GM19025 (cell line): ENCODE data around the gene BOLA1.
"Not testable (repeated sequence)": the region's sequence is repeated elsewhere in the genome, so short reads cannot be mapped to it uniquely, and the experiment has no call there.

Experiments used
- ATAC-seq: cut with Tn5 transposase; IDR thresholded peaks from one replicate; pipeline ENCODE4 v1.9.1; 2021; ENCODE audit warnings: mild to moderate bottlenecking, low read depth, moderate library complexity; ENCODE audit not compliant: unreplicated experiment

The BOLA1 gene

DNA sequence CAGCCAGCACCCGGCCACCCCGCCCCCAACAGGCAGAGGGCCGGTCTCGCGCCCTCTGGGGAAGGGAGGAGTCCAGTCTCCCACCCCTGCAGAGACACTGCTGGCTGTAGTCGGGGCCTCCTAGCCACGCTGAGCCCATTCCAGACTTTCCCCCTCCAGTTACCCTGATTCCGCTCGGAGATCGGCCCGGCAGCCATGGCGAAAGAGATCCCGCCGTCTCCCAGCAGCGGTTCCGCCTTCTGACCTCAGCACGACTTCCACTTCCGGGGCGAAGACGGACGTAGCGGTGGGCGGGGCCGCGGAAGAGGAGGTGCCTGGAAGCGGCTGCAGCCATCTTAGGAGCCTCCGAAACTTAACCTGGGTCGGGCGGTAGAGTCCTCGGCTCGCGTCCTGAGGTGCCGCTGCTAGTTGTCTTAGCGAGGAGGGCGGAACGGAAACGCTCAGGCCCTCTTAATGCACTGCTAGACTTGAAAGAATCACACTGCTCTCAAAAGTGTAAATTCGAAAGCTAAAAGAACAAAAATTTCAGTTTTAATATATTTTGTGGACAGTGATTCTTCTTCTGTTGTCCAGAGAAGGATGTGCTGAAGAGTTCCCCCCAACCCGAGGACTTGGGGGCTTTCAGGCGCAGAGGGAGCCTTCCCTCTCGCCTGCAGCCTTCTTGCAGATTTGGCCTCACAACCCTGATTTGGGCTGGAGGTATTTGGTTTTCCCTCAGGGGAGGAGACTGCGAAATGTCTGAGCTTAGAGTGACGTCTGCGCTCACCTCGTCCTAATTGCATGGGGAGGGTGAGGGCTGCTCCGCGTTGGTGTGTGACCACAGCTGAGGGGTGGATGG is 28.4 kb downstream of the BOLA1 start, which contains the start of gene SF3B4:
Gene SF3B4 (minus strand): TSS at position 241 of the 838 bp plus-strand sequence. CDS start 44 bp downstream, at position 197.
- ATAC-seq = peak; percentile 88

- ATAC-seq = no peak
Observed at GRCh38 chr1:149928401-149928724, 29.0 kb downstream of the BOLA1 start.

DNA sequence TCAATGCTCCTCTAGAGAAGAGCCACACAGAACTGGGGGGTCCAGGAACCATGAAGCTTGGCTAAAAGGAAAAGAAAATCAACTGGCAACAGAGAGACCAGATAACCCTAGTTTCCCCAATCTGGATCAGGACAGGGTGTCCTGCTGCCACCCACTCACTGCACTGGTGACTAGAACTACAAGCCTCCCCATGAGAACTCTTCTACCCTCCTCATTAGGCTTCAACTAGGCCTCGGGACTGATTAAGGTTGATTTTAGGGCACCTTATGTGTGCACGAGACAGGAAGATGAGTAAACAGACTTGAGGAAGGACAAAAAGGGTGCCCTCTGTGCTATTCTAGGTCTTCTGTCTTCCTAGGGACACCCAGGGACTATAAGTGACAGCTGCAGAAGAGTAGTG is 30.5 kb downstream of the BOLA1 start:
- no peak for ATAC-seq

- ATAC-seq = no peak
Observed at GRCh38 chr1:149931212-149931790, 31.9 kb downstream of the BOLA1 start.

GRCh38 chr1:149932474-149932873 is 33.1 kb downstream of the BOLA1 start:
- no peak for ATAC-seq

DNA sequence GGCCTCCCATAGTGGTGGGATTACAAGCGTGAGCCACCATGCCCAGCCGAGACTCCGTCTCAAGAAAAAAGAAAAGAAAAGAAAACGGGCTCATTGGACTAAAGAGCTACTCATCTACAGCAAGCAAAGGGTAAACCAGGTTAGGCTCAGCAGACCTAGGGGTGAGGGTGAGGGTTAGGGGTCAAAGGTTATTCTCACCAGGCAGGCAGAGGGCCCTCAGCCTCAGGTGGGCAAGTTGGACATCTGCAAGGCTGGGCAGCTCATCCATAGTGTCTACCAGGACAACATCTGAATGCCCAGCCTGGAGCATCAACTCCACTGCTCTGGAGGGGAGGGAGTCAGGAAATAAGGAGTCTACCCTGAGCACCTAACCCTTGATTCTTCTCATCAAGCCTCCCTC is 33.8 kb downstream of the BOLA1 start:
- no peak for ATAC-seq

- ATAC-seq = no peak
Observed at GRCh38 chr1:149934356-149934755, 35.0 kb downstream of the BOLA1 start.

- ATAC-seq = no peak
Observed at GRCh38 chr1:149936170-149936991, 37.0 kb downstream of the BOLA1 start, which contains the start of gene MTMR11. Gene MTMR11 (minus strand): TSS chr1:149936879. CDS start chr1:149936647, 232 bp downstream.

- no peak for ATAC-seq
Observed at GRCh38 chr1:149936992-149937705, 37.8 kb downstream of the BOLA1 start.

DNA sequence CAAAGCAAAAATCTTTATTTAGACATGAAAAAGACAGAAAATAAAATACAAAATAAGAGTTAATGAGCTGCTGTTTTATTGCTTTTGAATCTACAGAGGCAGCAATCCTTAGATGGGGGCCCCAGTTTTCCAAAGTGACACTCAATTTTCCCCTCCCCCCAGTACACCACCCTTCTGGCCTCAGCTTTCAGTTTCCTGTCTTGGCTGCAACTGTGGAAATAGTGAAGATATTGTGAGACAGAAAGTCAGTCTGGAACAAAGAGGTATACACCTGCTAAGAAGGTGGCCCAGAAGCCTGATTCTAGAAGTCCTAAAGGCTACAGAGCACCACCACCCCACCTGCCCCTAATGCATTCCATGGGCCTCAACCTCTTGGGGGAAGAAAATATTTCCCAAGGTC is 38.4 kb downstream of the BOLA1 start:
- ATAC-seq = no peak

GRCh38 chr1:149938668-149939003 is 39.3 kb downstream of the BOLA1 start:
- ATAC-seq = not testable (repeated sequence)

- ATAC-seq = no peak
Observed at GRCh38 chr1:149940427-149940826, 41.1 kb downstream of the BOLA1 start.

DNA sequence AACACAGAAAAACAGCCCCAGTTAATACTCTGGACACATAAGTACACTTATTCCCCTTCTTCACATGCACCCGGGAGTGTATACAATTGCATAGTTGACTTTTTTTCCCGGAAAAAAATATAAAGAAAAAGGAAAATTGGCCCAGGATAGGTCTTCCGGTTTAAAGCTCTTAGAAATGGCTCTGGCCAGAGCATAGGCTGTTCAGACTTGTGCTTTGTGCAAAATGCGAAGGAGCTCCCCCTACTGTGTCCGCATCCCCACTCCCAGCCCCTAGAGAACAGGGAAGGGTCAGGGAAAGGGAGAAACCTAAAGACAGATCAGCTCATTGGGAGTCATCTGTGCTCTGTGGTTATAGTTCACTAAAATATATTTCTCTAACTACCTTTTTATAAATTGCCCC is 42.8 kb downstream of the BOLA1 start:
- ATAC-seq = no peak

DNA sequence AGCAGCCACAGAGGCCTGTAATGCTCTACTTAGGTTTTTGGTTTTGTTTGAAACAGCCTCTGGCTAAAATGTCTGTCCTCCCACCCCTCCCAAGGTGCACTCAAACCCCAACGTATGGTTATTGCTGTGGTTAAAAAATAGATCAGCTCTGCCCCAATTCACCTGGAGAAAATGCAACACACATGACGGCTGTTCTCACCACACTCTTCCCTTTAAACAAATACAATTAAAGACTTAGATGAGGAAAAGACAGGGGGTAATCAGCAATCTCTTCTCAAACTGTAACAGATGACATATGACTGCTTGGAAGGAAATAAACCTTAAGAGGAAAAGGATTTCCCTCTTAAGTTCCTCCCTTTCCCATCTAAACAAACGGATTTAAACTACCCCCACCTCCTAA is 43.5 kb downstream of the BOLA1 start:
- ATAC-seq = no peak

DNA sequence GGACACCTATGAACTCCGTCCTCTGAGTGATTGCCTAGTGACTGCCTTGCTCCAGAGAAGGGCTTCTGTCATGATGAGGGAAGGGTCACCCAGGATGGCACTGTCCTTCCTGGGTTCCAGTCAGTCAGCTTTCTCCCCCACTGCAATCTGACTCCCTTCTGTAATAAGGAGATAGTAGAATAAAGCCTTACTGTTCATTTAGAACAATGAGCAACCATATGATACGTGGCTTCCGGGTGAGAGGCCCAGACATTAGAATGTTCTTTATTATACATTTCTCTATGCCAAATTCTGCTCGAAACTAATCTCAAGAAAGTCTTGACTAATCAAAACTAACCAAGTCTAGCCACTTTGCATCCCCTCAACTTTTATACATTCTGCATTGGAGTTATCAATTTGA is 45.8 kb downstream of the BOLA1 start:
- ATAC-seq = no peak

- no peak for ATAC-seq
Observed at GRCh38 chr1:149949911-149950310, 50.5 kb downstream of the BOLA1 start.
